Rectal smooth muscle tissue (tissue), 1 donor: ENCODE results near the gene SIAE.

Source experiments
- H3K27ac ChIP-seq: one replicate; pipeline ENCODE4 v1.7.0; 2013; ENCODE audit warnings: low read depth, low read length, inconsistent platforms
- H3K27me3 ChIP-seq: one replicate; pipeline ENCODE4 v1.7.0; 2013; ENCODE audit warnings: low read length; ENCODE audit not compliant: control insufficient read depth, insufficient read depth
- H3K36me3 ChIP-seq: one replicate; pipeline ENCODE4 v1.7.0; 2013; ENCODE audit warnings: low read length; ENCODE audit not compliant: control insufficient read depth, insufficient read depth
- H3K4me1 ChIP-seq: one replicate; pipeline ENCODE4 v1.7.0; 2013; ENCODE audit warnings: low read length; ENCODE audit not compliant: control insufficient read depth, insufficient read depth
- H3K4me3 ChIP-seq: one replicate; pipeline ENCODE4 v1.7.0; 2013; ENCODE audit warnings: low read length
- H3K9ac ChIP-seq: one replicate; pipeline ENCODE4 v1.7.0; 2013; ENCODE audit warnings: low read length

Gene SIAE

DNA sequence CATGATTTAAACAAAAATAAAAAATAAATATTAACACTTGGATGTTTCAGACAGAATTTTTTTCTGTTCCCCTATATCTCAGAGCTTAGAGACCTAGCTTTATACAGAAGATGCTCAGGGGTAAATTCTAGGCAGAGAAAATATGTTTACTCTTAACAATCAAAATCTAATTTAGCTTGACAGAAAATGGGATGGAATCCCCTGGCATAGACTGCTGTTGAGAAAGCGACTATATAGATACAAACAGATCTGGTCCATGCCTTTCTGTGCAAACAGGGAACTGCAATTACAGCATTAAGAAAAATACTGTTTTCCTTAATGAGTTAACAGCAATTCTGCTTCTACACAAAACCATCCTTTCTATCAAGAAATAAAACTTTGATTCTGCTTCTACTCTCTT is 14.6 kb downstream of the SIAE start:
- peaks cover 3% of the 10 kb centered on the region for H3K36me3 ChIP-seq

DNA sequence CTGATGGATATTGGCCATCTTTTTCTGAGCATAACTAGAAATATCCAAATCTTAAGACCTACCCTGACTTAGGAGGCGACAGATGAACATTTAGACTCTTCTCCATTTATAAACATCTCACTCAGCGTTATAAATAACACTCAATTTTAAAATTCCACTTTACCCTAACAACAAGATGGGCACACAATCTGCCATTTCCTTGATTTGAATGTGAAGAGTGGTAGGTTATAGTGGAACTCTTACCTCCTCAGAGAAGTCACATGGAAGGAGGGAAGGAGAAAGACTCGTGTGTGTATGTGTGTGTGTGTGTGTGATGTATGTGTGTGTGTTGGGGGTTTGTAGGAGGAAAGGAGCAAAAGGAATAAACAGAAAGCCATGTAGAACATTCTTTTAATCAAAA is 15.0 kb downstream of the SIAE start:
- Histone ChIP-seq H3K4me3 (no peak overlapping the region), H3K27me3 (no peaks in the 10 kb centered on the region), H3K27ac (no peak overlapping the region), H3K36me3 (peaks cover 3% of the 10 kb centered on the region), H3K4me1 (no peaks in the 10 kb centered on the region), H3K9ac (no peak overlapping the region)

More for the DNA sequence above, 14.6 kb downstream of the SIAE start:
- Histone ChIP-seq H3K4me3 (no peak overlapping the region), H3K27ac (no peak overlapping the region), H3K4me1 (no peaks in the 10 kb centered on the region), H3K27me3 (no peaks in the 10 kb centered on the region), H3K9ac (no peak overlapping the region)

DNA sequence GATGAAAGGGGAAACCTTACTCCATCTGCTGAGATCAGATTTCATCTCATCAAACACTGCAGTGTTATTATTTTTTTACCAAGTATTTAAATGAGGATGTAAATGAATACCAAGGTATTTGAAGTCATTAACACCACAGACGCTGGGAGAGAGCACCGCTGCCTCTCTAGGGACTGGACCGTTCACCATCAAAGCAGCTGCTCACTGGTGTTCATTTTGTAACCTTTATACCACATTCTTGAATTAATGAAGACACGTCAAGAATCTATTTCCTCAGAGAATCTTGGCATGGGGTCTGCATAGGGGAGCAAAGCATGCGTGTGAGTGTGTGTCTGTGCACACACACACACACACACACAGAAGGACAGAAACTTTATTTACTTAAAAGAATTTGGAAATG is 15.6 kb downstream of the SIAE start:
- H3K27me3 ChIP-seq: no peaks in the 10 kb centered on the region
- no peak overlapping the region for H3K4me3 ChIP-seq
- no peak overlapping the region for H3K9ac ChIP-seq
- H3K36me3 ChIP-seq: peaks cover 3% of the 10 kb centered on the region
- H3K27ac ChIP-seq: no peak overlapping the region
- H3K4me1 ChIP-seq: no peaks in the 10 kb centered on the region

DNA sequence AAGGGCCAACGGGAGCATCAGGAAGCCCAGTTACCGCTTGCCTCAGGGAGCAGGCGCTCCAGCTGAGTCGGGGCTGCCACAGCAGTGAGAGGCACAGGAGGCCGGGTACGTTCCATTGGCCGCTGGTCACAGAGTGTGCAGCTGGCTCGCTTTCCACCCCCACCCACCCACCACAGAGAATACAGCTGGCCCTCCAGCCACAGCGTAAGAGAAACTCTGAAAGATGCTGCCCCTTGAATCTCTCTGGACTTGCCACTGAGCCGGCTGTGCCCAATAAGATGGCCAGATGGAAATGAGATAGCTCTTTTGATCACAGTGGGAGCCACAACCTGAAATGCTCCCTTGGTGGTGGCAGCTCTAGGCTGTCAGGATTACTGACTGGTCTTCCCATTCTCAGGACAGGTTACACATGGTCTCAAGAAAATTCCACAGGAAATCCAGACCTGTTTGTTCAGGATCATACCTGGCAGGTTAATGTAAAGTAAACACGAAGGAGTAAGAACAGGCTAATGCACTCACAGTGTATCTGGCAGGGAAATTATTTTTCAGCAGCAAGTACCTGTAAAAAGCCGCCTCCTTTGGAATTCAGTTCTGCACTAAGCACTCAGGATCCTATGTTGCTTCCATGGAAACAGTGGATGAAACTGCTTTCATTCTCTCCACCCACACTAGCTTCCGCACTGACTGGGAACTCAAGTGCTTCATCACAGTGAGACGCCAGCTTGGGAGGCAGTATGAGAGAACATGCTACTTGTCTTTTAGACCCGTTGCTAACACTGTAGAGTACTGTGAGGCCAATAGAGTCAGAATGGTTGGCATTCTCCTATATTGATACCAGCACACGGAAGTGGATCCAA is 16.5 kb downstream of the SIAE start:
- no peaks in the 10 kb centered on the region for H3K27me3 ChIP-seq
- H3K9ac ChIP-seq: no peak overlapping the region
- H3K36me3 ChIP-seq: peaks cover 3% of the 10 kb centered on the region
- H3K4me3 ChIP-seq: no peak overlapping the region
- H3K27ac ChIP-seq: no peak overlapping the region
- no peaks in the 10 kb centered on the region for H3K4me1 ChIP-seq

DNA sequence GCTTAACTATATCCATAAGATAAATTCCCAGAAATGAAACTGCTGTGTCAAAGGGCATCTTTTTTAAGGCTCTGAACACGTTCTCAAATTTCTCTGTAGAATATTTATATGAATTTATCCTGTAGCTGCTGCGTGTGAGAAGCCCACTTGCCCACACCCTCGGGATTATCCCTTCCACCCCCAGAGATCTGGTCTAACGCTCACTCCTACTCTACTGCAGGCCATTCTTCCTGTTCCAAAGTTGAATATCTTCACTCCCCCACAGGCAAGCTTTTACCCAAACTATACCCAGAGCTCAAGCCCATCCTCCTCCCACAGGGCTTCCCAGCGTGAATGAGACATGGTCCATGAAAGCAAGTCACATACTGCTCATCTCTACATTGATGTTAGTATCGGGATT is 24.9 kb downstream of the SIAE start:
- Histone ChIP-seq H3K4me3 (no peak overlapping the region), H3K9ac (no peak overlapping the region), H3K27ac (no peak overlapping the region), H3K4me1 (no peaks in the 10 kb centered on the region), H3K36me3 (peaks cover 3% of the 10 kb centered on the region), H3K27me3 (no peaks in the 10 kb centered on the region)

DNA sequence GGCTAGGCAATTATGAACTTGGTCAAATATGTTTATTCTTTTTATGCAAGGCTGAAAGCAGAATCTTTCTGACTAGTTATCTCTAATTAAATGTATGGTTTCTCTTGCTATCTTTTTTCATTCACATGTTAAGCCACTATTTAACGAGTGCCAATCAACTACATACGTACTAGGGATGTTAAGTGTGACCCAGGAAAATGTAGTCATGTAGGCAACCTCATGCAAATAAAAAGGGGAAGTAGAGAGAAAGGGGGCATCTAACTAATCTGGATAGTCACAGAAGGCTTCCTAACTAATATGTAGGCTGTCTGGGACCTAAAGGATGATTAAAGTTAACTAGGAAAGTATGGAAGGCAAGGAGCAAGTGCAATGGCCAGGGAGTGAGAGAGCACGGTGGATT is 27.4 kb downstream of the SIAE start:
- Histone ChIP-seq H3K4me3 (no peak overlapping the region), H3K4me1 (no peaks in the 10 kb centered on the region), H3K27me3 (no peaks in the 10 kb centered on the region), H3K9ac (no peak overlapping the region), H3K27ac (no peak overlapping the region), H3K36me3 (no peaks in the 10 kb centered on the region)

DNA sequence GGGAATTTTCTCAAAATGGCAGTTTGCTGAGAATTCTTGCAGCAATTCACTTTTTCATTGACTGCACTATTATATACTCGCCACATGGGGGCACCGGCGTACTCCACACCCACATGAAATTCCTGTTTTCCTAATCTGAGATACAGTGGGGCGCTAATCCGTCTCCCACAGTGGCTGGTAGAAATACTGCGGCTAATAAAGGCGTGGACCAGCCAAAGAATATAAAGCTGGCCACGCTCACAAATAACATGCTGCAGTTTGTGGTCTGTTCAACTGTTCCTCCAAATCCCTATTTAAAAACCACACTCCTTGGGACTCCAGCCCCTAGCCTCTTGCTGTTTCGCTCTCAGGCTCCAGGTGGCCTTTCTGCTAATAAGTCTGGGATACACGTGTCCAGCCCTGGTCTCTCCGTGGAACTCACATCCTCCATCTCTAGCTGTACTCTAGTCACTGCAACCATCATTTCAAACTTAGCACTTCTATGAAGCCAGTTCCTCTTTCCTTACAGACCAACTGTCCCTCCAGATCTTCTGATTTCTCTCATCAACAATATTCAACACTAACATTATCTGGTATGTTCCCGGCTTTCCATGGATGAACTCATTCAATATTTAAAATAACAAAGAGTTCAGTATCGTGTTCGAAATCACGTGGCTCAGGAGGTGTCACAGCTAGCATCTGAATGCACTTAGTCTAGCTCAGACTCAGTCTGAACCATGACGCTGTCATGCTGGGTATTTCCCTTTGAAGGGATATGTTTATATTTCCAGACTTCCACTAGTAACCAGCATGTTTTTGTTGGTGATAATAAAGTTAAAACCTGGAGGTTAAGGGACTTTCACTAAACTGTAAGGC is 28.9 kb downstream of the SIAE start:
- Histone ChIP-seq H3K36me3 (no peaks in the 10 kb centered on the region), H3K27ac (no peak overlapping the region), H3K9ac (no peak overlapping the region), H3K27me3 (no peaks in the 10 kb centered on the region), H3K4me3 (no peak overlapping the region), H3K4me1 (no peaks in the 10 kb centered on the region)

DNA sequence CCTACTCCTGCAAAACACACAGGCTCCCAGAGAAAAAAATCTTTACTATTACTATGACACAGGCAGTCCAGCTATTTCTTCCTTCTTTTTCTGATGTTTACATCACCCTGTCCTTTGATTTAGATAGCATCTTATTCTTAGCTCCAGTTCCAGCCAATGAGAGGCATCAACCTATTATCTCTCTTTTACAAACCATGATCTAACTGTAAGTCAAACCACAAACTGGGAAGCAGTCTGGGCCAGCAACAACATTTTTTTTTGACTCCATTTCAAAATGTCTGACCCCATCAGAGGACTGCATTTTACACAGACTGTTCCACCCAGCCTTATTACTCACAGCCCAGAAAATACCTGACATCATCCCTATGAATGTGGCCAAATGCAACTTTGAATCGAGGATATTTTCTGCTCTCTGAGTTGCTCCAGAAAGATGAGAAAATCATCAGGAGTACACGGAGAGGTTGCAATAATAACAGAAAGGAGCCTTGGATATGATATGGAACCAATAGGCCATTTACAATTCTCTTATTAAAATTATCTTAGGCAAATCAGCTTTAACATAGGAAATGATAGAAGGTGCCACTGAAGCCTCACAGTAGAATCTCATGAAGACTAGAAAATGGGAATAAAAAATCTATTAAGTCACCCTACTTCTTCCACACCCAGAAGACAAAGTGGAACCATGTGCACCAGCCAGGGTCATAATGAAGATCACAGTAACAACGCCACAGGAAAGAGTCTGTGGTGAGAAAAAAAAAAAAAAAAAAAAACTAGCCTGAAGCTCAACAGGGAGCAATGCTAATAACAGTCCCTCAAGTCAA is 29.7 kb downstream of the SIAE start:
- Histone ChIP-seq H3K27me3 (no peaks in the 10 kb centered on the region), H3K4me3 (no peak overlapping the region), H3K4me1 (no peaks in the 10 kb centered on the region), H3K27ac (no peak overlapping the region), H3K9ac (no peak overlapping the region), H3K36me3 (peaks cover 3% of the 10 kb centered on the region)

DNA sequence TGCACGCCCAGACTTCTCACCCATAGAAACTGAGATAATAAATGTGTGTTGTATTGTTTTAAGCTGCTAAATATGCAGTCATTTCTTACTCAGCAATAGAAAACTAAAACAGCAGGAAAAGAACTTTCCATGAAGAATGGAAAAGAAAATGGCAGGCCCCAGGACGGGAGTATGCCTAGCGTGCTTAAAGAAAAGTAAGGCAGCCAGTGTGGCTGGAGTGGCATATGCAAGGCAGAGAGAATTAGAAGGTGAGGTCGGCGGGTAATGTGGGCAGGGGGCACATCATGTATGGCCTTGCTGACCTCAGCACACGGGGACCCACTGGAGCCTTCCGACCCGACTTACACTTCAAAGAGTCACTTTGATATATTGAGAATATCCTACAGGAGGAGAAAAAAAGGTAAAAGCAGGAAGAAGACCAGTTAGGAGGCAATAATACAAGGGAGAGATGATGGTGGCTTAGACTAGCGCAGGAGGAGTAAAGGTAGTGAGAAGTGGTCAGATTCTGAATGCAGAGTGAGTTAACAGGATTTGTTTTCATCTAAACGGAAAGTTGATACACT is 30.4 kb downstream of the SIAE start:
- H3K4me3 ChIP-seq: no peak overlapping the region
- no peaks in the 10 kb centered on the region for H3K27me3 ChIP-seq
- no peak overlapping the region for H3K27ac ChIP-seq
- peaks cover 3% of the 10 kb centered on the region for H3K36me3 ChIP-seq
- no peak overlapping the region for H3K9ac ChIP-seq
- H3K4me1 ChIP-seq: no peaks in the 10 kb centered on the region

DNA sequence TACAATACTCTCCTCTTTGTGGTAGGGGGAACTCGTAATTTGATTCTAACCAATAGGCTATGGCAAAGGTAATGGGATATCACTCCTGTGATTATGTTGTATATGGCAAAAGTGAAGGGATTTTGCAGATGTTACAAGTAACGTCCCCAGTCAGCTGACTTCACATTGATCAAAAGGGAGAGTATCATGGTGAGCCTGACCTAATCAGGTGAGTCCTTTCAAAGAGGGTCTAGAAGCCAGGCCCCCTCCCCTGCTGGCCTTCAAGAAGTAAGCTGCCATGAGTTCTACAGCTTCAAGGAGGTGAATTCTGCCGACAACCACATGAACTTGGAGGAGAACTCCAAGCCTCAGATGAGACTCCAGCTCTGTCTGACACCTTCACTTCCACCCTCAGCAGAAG is 30.9 kb downstream of the SIAE start:
- Histone ChIP-seq H3K9ac (no peak overlapping the region), H3K27me3 (no peaks in the 10 kb centered on the region), H3K4me3 (no peak overlapping the region), H3K36me3 (peaks cover 3% of the 10 kb centered on the region), H3K4me1 (no peaks in the 10 kb centered on the region), H3K27ac (no peak overlapping the region)

DNA sequence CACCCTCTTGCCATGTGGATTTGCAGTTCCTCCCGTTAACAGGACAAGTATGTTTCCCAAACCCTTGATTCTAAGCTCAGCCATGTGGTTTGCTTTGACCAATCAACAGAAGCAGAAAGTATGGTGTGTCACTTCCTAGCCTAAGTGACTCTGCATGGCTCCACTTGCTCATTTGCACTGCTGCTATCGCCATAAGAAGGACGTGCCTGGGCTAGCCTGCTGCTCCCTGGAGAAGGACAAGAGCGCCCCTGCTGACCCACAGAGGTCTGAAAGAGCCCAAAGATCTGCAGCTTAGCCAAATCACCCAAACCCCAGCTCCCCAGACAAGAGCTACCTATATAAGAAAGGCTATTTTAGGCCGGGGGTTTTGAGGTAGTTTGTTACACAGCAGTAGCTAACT is 32.9 kb downstream of the SIAE start:
- Histone ChIP-seq H3K27me3 (no peaks in the 10 kb centered on the region), H3K4me3 (no peak overlapping the region), H3K4me1 (no peaks in the 10 kb centered on the region), H3K9ac (no peak overlapping the region), H3K27ac (no peak overlapping the region), H3K36me3 (peaks cover 7% of the 10 kb centered on the region)

DNA sequence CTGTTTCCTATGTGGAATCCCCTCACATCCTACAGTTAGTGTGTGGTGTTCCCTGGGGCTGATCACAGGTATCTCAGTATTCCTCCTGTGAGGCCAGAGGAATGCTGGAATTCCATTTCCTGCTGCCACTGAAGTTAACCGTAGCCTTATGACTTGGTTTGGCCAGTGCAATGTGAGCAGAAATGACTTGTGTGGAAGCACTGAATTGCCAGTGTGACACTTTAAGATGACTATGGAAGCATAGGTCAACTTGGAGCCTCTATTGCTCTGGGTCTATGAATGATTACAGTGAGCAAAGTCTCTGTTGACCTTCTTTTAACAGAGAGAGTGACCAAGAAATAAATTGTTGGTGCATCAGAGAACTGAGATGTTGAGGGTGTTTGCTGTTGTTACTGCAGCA is 34.4 kb downstream of the SIAE start:
- Histone ChIP-seq H3K36me3 (peaks cover 7% of the 10 kb centered on the region), H3K4me3 (no peak overlapping the region), H3K9ac (no peak overlapping the region)

More for the DNA sequence above, 34.4 kb downstream of the SIAE start:
- no peak overlapping the region for H3K27ac ChIP-seq
- no peaks in the 10 kb centered on the region for H3K4me1 ChIP-seq
- no peaks in the 10 kb centered on the region for H3K27me3 ChIP-seq
